Keratinocyte (primary cell): ENCODE measurements around the gene SDE2. TPM values are rescaled to one million over a fixed set of nuclear protein-coding genes. Genes with fewer than 3 reads are reported as not detected.
"Not testable (repeated sequence)": the region's sequence is repeated elsewhere in the genome, so short reads cannot be mapped to it uniquely, and the experiment has no call there.

Experiments
- DNase-seq: peaks from one replicate; pipeline ENCODE4 v3.0.0-alpha.2; 2011; ENCODE audit warnings: low read depth, missing footprints, low spot score
- FAIRE-seq: peaks from 2 replicates; lab custom pipeline; 2011; peaks lifted over from hg19 to GRCh38; lab: Jason Lieb, UNC
- H2AFZ ChIP-seq: 2 replicates; pipeline ENCODE4 v1.6.0; 2012; ENCODE audit warnings: low read length, control low read depth, inconsistent platforms; ENCODE audit not compliant: control insufficient read depth
- H3K27ac ChIP-seq: 2 replicates; pipeline ENCODE4 v1.5.1; 2011; ENCODE audit warnings: low read length; ENCODE audit not compliant: control insufficient read depth, insufficient read depth
- H3K27me3 ChIP-seq: 3 replicates; pipeline ENCODE4 v1.6.0; 2011; ENCODE audit warnings: low read length; ENCODE audit not compliant: control insufficient read depth, insufficient read depth; ENCODE audit errors: extremely low read depth
- H3K36me3 ChIP-seq, 2 experiments: 2 replicates in 1 of 2; 3 replicates in 1 of 2; pipeline ENCODE4 v1.5.1; 2011; ENCODE audit warnings: low read length in 2 of 2, mild to moderate bottlenecking in 1 of 2; ENCODE audit not compliant: control insufficient read depth in 2 of 2, insufficient read depth in 2 of 2; ENCODE audit errors: extremely low read depth in 1 of 2
- H3K4me1 ChIP-seq: 3 replicates; pipeline ENCODE4 v1.5.1; 2011; ENCODE audit warnings: low read length; ENCODE audit not compliant: control insufficient read depth, insufficient read depth; ENCODE audit errors: extremely low read depth
- H3K4me2 ChIP-seq: 3 replicates; pipeline ENCODE4 v1.6.0; 2011; ENCODE audit warnings: low read depth, low read length; ENCODE audit not compliant: control insufficient read depth, insufficient read depth; ENCODE audit errors: extremely low read depth
- H3K4me3 ChIP-seq, 3 experiments: fragments of 200-600 bp in 1 of 3; sonication (generic) in 1 of 3; 2 replicates in 2 of 3; 3 replicates in 1 of 3; pipeline ENCODE4 v1.5.1; 2011 to 2016; ENCODE audit warnings: low read length in 3 of 3, mild to moderate bottlenecking in 3 of 3, control low read depth in 2 of 3, inconsistent platforms in 1 of 3, low read depth in 1 of 3, mixed read lengths in 1 of 3, mixed run types in 1 of 3, moderate library complexity in 1 of 3; ENCODE audit not compliant: control insufficient read depth in 2 of 3, insufficient read depth in 2 of 3; ENCODE audit errors: extremely low read depth in 1 of 3
- H3K79me2 ChIP-seq: 2 replicates; pipeline ENCODE4 v1.6.0; 2012; ENCODE audit warnings: low read length; ENCODE audit not compliant: control insufficient read depth, insufficient read depth
- H3K9ac ChIP-seq: 3 replicates; pipeline ENCODE4 v1.6.0; 2011; ENCODE audit warnings: low read length; ENCODE audit not compliant: control insufficient read depth, insufficient read depth; ENCODE audit errors: extremely low read depth
- H3K9me1 ChIP-seq: 3 replicates; pipeline ENCODE4 v1.6.0; 2011; ENCODE audit warnings: low read length; ENCODE audit not compliant: control insufficient read depth, insufficient read depth; ENCODE audit errors: extremely low read depth
- H3K9me3 ChIP-seq: 2 replicates; pipeline ENCODE4 v1.5.1; 2012; ENCODE audit warnings: low read depth, low read length; ENCODE audit not compliant: control insufficient read depth
- H4K20me1 ChIP-seq: 3 replicates; pipeline ENCODE4 v1.6.0; 2011; ENCODE audit warnings: low read length; ENCODE audit not compliant: control insufficient read depth, insufficient read depth; ENCODE audit errors: extremely low read depth
- EZH2 ChIP-seq: IDR thresholded peaks from one replicate; pipeline ENCODE4 v1.6.1; 2012; ENCODE audit warnings: inconsistent platforms, mild to moderate bottlenecking, low read length, moderate library complexity
- dilution Hi-C: fragments of 300-500 bp; cut with MboI; formaldehyde crosslinking; loops from one replicate; pipeline ENCODE4 v1.7.0; 2020; ENCODE audit warnings: low sequenced_read_pairs; ENCODE audit not compliant: extremely low pct_ligation_motif_present
- polyA plus RNA-seq, 5 experiments: library from polyadenylated mRNA; depleted of rRNA in 3 of 5; stranded (reverse) in 3 of 5; stranded (forward) in 1 of 5; unstranded in 1 of 5; fragments of >200 nt; gene quantifications; 1 replicate in 1 of 5; 2 replicates in 3 of 5; 3 replicates in 1 of 5; pipeline versions ENCODE4 v1.2.1 to v1.2.3, GENCODE V29; 2011 to 2012; ENCODE audit warnings: missing spikeins in 2 of 5, low read depth in 1 of 5, low replicate concordance in 1 of 5
- TF ChIP-seq, protein P1 (sequence below), 3 experiments: IDR thresholded peaks in 1 of 3; conservative IDR thresholded peaks in 1 of 3; optimal IDR thresholded peaks in 1 of 3; 2 replicates in 2 of 3; 3 replicates in 1 of 3; pipeline versions ENCODE3 to v1.5.1; 2011; ENCODE audit warnings: low read length in 3 of 3, mild to moderate bottlenecking in 3 of 3, moderate library complexity in 2 of 3, control low read depth in 1 of 3, inconsistent platforms in 1 of 3; ENCODE audit not compliant: insufficient read depth in 2 of 3; ENCODE audit errors: extremely low read depth in 1 of 3

The SDE2 gene
- polyA plus RNA-seq, 1 donor (not counting 4 experiments of a cell fraction or from before 2014, with no cell fraction given), result 15.9 TPM

DNA sequence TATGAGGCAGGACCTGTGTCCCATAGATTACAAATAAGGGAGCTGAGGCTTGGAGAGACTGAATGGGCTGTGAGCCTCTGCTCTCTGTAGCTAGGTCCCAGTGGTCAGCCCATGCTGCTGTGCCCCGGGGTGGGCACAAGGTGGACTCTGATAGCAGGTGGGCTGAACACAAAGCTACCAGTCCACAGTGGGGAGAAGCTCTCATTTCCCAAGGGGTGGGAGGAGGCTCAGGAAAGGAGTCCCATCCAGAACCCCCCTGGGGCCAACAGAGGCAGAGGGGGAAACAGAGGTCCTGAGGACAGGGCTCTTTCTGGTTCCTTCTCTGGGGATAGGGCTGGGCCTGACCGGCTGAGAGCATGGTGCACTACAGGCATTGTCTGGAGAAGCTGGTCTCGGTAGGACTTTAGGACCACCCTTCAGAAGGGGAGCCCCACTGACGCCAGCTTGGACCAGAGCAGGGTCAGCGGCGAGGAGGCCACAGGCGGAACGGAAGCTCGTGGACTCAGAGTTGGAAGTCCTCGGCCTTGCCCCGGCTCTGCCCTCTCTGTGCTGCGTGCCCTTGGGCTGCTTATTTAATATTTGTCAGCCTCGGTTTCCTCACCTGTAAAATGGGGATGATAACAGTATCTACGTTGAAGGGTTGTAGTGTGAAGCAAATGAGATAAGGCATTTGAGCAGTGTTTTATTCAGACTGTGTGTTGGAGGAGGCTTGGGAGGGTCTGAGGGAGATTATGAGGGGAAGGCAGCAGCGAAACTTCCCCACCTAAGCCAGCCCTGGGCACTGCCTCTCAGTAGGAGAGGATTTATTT is 26.6 kb downstream of the SDE2 start:
- Histone ChIP-seq H3K4me3 (no peak overlapping the region), H3K36me3 (no peaks in the 10 kb centered on the region), H2AFZ (no peak overlapping the region), H3K9ac (no peak overlapping the region), H3K27me3 (no peaks in the 10 kb centered on the region), H3K9me1 (no peaks in the 10 kb centered on the region), H3K4me2 (no peak overlapping the region), H3K79me2 (no peaks in the 10 kb centered on the region), H4K20me1 (no peaks in the 10 kb centered on the region), H3K27ac (no peak overlapping the region), H3K9me3 (no peaks in the 10 kb centered on the region), H3K4me1 (no peaks in the 10 kb centered on the region)
- FAIRE-seq (no peak), DNase-seq (no peak)
- dilution Hi-C loops, result no loop called here
- TF ChIP-seq EZH2, result no peak
- TF ChIP-seq, protein P1, sequence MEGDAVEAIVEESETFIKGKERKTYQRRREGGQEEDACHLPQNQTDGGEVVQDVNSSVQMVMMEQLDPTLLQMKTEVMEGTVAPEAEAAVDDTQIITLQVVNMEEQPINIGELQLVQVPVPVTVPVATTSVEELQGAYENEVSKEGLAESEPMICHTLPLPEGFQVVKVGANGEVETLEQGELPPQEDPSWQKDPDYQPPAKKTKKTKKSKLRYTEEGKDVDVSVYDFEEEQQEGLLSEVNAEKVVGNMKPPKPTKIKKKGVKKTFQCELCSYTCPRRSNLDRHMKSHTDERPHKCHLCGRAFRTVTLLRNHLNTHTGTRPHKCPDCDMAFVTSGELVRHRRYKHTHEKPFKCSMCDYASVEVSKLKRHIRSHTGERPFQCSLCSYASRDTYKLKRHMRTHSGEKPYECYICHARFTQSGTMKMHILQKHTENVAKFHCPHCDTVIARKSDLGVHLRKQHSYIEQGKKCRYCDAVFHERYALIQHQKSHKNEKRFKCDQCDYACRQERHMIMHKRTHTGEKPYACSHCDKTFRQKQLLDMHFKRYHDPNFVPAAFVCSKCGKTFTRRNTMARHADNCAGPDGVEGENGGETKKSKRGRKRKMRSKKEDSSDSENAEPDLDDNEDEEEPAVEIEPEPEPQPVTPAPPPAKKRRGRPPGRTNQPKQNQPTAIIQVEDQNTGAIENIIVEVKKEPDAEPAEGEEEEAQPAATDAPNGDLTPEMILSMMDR (optimal IDR thresholded peaks at IDR 0.05 in 1 of 3, IDR thresholded peaks at IDR 0.05 in 1 of 3, conservative IDR thresholded peaks at IDR 0.05 in 1 of 3; ENCODE audit: extremely low read depth in 1 of 3, insufficient read depth in 2 of 3, low read length in 3 of 3), result no peak

DNA sequence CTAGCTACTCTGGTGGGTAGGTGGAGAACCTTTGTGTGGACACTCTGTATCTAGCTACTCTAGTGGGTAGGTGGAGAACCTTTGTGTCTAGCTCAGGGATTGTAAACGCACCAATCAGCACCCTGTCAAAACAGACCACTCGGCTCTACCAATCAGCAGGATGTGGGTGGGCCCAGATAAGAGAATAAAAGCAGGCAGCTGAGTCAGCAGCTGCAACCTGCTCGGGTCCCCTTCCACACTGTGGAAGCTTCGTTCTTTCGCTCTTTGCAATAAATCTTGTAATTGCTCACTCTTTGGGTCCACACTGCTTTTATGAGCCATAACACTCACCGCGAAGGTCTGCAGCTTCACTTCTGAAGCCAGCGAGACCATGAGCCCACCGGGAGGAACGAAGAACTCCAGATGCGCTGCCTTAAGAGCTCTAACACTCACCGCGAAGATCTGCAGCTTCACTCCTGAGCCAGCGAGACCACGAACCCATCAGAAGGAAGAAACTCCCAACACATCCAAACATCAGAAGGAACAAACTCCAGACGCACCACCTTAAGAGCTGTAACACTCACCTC is 28.5 kb downstream of the SDE2 start:
- FAIRE-seq, result not testable (repeated sequence)

GRCh38 chr1:225969751-225970150 is 29.4 kb downstream of the SDE2 start:
- H3K4me3 ChIP-seq, H3K9ac ChIP-seq, dilution Hi-C loops, H3K27ac ChIP-seq, H3K79me2 ChIP-seq, H3K36me3 ChIP-seq, H3K9me3 ChIP-seq, H2AFZ ChIP-seq, H3K4me2 ChIP-seq, H4K20me1 ChIP-seq, DNase-seq, H3K4me1 ChIP-seq, FAIRE-seq, H3K9me1 ChIP-seq, H3K27me3 ChIP-seq: not testable (repeated sequence)

More for the DNA sequence above, 28.5 kb downstream of the SDE2 start:
- H3K4me2 ChIP-seq, H3K79me2 ChIP-seq, DNase-seq, H3K27me3 ChIP-seq, H3K9ac ChIP-seq, H2AFZ ChIP-seq, H3K4me3 ChIP-seq, dilution Hi-C loops, H3K9me1 ChIP-seq, H3K27ac ChIP-seq, H3K9me3 ChIP-seq, H3K4me1 ChIP-seq, H4K20me1 ChIP-seq, H3K36me3 ChIP-seq: not testable (repeated sequence)
